GM19395 (cell line): ENCODE data around the gene CHST5.
"Not testable (repeated sequence)": the region's sequence is repeated elsewhere in the genome, so short reads cannot be mapped to it uniquely, and the experiment has no call there.

Experiments used
- ATAC-seq: cut with Tn5 transposase; IDR thresholded peaks from one replicate; pipeline ENCODE4 v1.9.1; 2021; ENCODE audit warnings: mild to moderate bottlenecking, moderate library complexity; ENCODE audit not compliant: unreplicated experiment

The CHST5 gene

DNA sequence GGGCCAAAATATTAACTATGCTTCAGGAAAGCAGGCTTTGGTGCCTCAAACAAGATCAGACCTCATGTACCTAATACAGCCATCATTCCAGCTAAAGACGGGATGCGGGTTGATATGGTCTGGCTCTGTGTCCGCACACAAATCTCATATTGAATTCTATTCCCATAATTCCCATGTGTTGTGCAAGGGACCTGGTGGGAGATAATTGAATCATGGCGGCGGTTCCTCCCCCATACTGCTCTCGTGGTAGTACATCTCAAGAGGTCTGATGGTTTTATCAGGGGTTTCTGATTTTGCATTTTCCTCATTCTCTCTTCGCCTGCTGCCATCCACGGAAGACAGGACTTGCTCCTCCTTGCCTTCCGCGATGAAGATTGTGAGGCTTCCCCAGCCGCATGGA is 21.6 kb downstream of the CHST5 start:
- ATAC-seq, result no peak

DNA sequence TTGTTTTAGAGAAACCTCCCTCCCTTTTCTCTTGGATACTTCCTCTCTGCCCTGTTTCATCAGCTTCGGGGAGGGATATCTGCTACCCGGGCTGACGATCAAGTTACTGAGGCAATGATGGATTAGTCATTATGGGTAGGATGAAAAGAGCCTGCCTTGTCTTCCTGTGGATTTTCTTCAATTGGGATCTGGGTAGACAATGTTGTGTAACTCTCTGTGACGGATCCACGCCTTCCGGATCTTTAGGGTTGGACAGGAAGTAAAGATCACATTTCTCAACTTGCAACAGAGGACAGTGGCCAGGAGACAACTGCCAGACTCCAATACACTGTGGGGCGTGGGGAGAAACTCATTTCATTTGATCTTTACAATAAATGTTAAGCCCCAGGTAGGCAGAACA is 29.3 kb downstream of the CHST5 start:
- no peak for ATAC-seq

DNA sequence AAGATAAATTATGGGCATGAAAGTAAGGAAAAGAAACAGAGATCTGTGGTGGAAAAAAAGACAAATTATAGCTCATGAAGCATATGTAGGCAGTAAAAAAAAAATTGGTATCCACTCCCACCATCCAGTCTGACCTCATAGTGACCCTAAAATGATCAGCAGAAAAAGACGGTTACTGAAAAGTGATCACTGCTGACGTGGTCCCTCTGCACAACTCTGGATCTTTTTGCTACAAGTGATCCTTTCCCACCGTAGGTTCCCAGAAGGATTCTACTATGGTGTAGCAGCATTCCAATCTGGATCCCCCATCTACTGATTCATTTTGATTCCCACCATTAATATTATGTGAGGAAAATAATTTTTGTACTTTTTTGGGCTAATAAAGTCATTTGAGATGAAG is 29.8 kb downstream of the CHST5 start:
- ATAC-seq, result no peak

DNA sequence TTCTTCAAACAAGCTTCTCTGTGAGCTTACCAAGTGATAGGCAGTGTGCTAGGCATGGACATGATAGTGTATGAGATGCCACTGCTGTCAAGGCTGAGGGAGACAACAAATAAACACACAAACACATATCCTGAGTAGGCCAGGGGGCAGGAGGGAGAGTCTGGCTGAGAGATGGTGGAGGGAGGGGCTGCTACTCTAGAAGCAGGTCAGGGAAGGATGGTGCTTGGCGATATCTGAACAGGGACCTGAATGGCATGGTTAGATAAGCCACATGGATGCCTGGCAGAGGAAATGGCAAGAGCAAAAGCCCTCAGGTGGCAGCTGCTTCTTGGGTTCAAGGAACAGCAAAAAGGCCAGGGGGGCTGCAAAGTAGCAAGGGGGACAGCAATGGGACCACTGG is 32.1 kb downstream of the CHST5 start:
- no peak for ATAC-seq

DNA sequence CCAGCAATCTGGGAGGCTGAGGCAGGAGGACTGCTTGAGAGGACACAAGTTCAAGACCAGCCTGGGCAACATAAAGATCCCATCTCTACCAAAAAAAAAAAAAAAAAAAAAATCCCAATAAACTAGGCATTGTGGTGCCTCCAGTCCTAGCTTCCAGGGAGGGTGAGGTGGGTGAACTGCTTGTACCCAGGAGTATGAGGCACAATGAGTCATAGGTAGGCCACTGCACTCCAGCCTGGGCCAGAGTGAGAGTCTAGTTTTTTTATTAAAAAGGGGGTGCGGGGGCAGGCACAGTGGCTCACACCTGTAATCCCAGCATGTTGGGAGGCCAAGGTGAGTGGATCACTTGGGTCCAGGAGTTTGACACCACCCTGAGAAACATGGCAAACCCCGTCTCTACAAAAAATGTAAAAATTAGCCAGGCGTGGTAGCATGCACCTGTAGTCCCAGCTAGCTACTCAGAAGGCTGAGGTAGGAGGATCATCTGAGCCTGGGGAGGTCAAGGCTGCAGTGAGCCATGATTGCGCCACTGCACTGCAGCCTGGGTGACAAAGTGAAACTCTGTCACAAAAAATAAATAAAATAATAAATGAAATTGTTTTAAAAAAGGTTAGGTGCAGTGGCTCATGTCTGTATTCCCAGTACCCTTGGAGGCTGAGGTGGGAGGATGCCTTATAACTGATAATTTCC is 32.8 kb downstream of the CHST5 start:
- ATAC-seq, result no peak

DNA sequence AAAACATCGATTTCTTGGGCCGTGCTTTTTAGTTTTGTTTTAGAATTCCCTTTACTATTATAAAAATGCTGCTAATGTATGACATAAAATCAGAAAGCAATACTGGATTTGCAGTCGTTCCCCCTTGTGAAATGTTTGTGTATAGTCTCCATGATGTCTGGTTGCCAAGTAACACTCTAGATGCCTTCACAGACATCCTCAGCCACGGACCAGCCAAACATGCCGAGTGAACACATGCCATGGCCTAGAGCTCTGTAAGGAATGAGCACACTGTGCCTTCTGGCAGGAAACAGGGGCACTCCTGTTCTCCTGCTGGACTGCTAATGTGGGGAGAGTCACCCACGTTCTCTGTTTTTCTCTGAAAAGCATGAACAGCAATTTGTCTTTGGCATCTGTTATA is 34.1 kb downstream of the CHST5 start:
- ATAC-seq, result not testable (repeated sequence)

DNA sequence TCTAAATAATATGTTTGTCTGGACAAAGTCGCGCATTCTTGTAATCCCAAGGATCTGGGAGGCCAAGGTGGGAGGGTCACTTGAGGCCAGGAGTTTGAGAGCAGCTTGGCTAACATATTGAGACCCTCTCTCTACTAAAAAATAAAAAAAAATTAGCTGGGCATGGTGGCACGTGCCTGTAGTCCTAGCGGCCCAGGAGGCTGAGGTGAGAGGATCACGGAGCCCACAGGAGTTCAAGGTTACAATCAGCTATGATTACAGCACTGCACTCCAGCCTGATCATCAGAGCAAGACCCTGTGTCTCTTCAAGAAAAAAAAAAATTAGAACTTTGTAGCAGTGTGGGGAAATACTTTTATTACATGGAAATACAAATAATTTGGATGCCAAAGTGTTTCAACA is 34.5 kb downstream of the CHST5 start:
- no peak for ATAC-seq

DNA sequence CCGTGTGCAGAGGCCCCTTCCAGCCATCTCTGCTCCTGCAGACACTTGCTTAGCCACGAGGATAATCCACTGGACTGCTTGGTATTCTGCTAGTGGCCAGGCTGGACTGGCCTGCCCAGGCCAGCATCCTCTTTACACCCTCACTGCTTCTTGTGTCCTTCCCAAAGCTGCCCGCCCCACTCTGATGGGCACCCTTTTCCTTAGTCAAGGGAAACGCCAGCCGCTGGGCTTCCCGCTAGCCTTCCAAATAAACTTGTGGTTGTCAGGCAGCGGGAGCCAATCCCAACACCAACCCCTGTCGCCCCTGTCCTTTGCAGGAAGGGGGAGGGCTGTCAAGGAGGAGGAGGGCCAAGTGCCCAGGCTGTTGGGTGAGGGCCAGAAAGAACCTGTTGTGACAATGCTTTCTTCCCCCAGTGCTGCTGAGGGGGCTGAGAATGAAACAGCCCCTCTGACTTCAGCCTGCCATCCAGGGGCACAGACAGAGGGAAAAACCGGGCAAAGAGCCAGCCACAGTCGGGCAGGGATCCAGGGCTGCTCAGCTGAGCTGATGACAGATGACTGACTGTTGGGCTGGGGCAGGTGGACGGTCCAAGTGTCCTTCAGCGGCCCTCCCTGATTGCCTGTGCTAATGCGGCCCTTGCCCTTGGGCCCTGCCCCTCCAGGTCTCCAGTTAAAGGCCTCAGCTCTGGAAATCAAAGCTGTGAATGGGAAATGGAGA is 37.1 kb downstream of the CHST5 start:
- ATAC-seq, result not testable (repeated sequence)

DNA sequence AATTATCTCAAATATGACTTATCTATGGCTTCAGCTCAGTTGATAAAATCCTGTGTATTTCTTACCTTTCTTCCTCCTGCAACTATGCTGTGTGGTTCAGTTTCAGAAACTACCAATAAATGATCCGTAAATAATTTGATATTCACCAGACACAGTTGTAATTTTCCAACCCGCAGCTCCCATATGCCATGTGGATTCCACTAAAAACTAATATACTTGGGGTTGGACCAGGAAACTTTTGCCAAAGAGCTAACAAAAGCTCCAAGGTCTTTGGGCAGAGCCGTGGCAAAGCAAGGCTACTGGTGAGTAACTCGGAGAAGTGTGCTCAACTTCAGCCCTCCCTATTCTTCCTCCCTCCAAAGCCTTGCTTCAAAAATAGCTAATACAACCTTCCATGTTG is 38.4 kb downstream of the CHST5 start:
- no peak for ATAC-seq

DNA sequence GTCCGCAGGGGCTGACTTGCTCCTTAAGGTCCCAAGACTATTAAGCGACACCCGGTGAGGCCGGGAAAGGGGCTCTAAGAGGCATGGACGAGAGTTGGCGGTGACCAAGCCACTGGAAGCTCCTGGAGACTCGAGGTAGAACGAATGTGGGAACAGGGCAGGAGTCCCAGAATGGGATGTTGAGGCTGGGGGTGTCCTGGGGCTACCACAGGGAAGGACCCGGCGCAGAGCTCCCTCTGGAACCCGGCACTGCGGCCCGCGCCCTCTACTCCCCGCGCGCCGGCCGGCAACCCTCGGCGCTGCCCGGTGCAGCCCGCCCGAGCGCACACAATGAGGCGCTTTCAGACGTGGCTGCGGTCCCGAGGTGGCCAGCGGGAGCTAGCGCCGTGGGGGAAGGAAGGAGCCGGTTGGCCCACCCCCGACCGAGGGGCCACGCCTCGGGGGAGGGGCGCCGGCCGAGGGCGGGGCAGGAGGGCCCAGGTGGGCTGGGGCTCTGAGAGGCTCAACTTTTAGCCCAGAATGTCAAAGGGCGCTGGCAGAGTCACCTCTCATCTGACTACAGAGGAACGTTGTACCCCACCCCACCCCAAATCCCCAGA is 40.7 kb downstream of the CHST5 start, which contains the start of gene CHST6:
CHST6 (minus strand) TSS at position 366 of the 599 bp plus-strand sequence. CDS start 15,613 bp downstream, outside the sequence.
- peak; percentile 68 for ATAC-seq

DNA sequence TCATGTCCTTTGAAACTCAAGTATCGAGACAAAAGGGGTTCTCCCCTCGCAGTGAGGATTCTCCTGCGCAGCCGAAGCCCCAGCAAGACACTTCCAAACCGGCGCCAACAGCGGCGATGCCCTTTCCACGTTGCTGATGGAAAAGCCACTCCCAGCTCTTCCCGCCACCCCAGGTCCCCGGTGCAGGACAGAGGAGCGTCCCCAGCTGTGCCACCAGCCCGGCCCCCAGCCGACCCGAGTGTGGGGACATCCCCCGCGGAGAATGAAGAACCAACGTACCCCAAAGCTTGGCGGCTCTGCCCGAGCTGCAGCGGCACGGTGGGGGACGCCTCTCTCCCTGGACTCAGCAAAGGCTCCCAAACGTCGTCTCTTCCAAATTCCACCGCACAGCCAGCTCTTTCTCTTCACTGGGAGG is 41.2 kb downstream of the CHST5 start:
- ATAC-seq, result no peak

DNA sequence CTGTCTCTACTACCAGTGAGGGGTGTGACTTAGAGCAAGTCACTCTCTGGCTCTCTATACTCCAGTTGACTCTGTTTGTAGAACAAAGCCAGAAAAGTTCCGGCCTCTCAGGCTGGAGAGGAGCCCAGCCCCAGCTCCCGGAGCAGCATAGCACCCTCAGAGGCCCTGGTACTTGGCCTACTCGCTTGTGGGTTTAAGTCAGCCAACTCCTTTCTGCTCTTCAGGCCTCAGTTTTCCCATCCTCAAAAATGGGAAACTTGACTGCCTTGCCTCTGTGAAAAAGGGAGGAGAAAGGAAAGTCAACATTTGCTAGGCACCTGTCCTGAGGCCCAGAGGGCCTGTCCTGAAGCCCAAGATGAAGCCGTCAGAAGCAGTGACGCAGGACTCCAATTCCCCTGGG is 41.7 kb downstream of the CHST5 start:
- no peak for ATAC-seq

DNA sequence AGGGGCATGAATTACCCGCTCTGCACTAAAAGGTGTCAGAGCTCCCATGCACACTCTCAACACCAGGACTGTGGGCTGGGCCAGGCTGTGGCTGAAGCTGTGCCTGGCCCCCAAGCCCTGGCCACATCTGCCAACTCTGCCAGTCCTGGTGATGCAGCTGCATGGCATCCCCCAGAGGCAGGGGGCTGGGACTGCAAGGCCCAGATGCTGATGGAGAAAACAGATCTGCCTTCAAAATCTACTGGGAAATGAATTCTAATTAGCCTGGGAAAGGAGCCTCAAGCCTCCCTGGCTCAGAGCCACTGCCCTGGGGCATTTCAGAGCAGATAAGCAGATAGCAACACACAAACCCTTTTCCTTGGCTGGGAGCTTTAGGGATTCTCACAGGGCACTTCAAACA is 44.0 kb downstream of the CHST5 start:
- ATAC-seq, result no peak

DNA sequence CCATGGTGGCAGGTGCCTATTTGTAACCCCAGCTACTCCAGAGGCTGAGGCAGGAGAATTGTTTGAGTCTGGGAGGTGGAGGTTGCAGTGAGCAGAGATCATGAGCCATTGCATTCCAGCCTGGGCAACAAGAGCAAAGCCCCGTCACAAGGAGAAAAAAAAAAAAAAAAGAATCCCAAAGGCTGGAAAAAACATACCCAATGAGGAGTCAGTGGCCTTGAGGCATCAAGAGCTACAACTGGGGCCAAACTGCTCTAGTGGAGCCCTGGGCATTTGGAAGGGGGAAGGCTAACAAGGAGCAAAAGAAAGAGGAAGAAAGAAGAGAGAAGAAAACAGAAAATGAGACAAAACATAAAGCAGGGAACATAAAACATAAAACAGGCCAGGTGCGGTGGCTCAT is 47.6 kb downstream of the CHST5 start:
- no peak for ATAC-seq

DNA sequence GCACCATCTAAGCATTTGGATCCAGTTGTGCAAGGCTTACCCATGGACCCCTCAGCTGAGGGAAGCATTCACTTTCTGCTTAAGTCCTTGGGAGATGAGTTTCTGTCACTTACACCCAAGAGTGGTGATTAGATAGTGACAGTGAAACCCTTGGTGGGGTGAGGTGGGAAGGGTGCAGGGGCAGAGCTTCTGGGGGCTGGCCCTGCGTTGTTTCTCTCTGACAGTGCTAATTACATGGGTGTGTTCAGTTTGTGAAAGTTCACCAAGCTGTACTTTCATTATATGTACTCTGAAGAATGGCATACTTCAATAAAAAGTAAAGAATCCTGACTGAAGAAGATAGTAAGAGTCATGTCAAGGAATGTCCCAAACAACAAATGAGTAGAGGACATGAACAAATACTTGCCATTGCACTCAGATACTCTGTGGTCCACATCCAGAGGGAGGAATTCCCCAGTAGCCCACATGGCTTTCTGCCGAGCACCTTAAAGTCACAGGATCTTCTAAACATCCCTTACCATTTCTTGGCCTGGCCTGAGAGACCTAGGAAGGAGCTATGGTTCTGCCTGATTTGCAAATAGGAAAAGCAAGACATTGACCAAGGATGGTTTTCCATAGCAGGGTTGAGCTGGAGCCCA is 49.1 kb downstream of the CHST5 start:
- peak; percentile 57 for ATAC-seq

DNA sequence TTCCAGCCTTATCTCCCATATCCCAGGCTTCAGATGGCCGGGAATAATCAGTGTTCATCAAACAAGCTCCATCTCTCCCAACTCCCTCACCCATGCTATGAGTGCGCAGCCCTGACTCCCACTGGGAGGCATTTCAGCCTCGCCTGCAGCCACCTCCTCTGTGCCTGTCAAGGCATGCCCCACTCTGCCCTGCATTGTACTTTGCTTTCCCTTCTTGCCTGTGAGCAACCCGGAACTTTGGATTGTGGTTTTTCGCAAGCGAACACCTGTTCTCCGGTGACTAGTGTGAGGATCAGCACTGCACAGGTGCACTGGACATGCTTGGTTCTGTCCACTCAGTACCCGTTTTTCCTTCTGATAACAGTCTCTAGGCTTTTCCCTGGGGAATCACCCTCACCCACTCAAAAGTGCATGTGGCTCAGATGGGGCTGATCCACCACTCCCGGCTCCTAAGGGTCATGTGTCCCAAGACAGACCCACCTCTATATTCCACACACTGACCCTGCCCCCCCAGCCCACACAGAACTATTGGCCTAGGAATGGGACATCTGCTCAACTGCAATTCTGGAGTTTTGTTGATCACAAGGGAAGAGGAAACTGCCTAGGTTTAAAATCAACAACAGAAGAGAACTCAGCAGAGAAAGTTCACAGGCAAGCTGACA is 49.8 kb downstream of the CHST5 start:
- no peak for ATAC-seq

DNA sequence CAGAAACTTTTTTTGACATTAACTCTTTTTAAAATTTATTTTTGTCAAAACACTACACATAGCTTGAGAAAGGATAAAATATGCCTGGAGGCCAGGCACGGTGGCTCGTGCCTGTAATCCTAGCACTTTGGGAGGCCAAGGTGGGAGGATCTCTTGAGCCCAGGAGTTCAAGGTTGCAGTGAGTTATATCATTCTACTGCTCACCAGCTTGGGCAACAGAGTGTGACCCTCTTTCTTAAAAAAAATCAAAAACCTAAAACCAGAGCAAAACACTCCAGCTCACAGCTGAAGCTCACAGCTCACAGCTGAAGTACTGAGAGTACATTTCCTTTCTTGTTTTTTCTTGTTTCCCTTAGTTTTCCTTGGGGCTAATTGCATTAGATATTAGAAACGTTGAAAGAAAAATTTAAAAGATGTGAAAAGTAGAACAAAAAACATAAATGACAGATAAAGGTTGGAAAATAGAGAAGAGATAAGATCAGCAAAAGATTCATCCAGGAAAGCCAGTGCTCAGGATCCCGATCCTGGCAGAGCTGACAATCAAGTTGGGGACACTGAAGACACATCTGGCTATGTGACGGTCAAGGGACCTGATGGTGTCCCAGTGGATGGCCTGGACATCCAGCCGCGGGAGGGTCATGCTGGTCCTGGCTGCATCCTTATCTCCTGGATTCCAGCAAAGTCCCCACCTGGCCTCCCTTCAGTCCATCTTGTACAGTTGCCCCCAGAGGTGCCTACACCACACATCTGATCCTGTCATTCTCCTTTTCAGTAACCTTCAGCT is 50.5 kb downstream of the CHST5 start:
- no peak for ATAC-seq

DNA sequence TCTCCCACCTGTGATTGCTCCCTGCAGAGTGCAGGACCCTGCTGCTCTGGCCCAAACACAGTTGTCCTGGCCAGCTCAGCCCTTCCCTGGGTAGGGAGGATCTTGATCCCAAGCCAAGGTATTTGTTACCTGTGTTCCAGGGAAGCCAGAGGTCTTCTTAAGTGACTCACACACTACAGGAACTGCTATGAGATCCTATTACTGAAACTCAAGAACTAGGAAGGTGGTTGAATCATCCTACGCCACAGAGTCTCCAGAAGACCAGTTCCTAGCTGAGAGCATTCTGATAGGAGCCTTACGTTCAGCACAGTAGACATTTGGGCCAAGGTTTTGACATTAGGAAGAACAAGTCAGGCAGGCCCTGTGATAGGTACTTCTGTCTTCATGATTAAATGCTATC is 52.7 kb downstream of the CHST5 start:
- ATAC-seq, result no peak

DNA sequence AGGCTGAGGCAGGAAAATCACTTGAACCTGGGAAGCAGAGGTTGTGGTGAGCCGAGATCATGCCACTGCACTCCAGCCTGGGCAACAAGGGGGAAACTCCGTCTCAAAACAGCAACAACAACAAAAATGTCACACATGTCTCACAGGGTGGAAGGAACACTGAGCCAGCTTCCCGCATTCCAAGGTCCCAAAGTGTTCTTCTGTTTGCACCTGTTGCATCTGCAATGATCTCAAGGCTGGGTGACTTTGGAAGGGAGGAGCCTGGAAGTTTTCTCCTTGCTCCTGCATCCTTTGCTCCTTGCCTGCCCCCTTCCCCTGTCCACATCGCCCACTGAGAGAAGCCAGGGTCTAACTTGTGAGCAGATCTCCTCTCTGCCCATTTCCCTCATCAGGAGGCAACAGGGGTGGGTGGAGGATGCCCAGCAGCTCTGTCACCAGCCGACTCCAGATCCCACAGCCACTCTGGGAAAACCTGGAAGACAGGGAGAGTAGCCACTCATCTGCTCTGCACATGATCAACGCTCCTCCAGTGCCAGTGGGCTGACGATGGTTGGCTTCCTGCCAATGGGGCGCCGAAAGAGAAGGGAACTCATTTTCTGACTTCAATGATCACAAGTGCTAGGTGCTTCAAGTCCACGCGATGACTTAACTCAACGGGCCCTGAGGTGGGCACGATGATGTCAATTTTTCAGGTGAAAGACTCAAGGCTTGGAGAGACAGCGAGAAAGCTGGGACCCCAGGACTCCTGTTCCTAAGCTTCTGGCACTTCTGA is 53.3 kb downstream of the CHST5 start:
- ATAC-seq, result no peak

DNA sequence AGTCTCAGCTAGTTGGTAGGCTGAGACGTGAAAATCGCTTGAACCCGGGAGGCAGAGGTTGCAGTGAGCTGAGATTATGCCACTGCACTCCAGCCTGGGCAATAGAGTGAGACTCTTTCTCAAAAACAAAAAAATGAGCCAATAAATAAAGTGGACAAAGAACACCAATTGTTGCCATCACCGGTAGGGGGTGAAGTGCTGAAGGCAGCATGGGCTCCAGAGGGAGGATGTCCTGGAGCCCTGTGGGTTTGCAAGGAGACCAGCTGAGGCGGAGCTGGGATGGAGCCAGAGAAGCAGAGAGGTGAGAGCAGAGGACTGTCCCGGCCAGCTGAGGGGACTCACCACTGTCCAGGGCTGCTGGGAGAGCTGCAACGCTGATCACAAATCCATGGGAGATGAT is 54.4 kb downstream of the CHST5 start:
- ATAC-seq, result no peak
